ENCODE measurements around the gene PTGR2.
"Not testable (repeated sequence)": the region's sequence is repeated elsewhere in the genome, so short reads cannot be mapped to it uniquely, and the experiment has no call there.

The PTGR2 gene

DNA sequence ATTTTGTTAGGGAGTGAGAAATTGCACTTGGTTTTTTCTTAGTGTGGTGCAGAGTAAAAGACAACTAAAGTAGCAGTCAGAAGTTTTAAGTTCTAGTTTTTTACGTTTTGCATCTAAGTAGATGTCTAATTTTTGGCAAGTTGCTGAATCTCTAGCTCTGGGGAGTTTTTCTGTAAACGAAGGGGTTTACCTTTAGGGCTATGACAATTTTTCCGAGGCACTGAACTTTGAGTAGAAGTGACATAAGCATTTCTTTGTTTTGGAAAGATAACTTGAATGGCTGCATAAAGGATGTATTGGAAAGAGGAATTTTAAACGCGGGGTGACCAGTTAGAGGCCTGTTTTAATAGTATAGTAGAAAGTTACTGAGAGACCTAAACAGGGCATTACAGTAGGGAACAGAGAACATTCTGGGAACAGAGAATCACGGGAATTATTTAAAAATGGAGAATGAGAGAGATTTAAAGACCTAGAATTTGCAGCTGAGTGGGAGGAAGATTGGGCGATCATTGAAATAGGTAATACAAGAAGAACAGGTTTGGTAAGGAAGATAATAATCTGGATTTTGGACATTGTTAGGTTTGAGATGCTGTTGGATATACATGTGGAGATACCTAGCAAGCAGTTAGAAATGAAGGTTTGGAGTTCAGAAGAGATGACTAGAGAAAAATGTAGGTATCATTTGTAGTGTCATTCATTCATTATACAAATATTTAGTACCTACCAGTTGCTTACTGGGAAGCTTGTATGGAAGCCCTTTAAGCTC is 36.2 kb downstream of the PTGR2 start:
- DNase-seq, result no peak

GRCh38 chr14:73888460-73888725 is 36.8 kb downstream of the PTGR2 start:
- DNase-seq, result no peak

DNA sequence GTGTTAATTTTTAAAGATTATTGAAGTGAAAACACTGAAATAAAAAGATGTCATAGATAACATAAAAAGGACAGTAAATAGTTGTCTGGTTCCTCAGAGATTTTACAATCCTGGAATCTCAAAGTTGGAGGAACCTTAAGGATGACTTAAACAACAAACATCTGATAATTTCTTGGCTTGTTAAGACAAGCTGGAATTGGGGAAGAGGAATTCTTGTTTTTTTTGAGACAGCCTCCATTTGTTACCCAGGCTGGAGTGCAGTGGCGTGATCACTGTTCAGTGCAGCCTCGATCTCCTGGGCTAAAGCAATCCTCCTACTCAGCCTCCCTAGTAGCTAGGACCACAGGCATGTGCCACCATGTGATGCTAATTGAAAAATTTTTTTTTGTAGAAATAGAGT is 37.3 kb downstream of the PTGR2 start:
- no peak for DNase-seq

DNA sequence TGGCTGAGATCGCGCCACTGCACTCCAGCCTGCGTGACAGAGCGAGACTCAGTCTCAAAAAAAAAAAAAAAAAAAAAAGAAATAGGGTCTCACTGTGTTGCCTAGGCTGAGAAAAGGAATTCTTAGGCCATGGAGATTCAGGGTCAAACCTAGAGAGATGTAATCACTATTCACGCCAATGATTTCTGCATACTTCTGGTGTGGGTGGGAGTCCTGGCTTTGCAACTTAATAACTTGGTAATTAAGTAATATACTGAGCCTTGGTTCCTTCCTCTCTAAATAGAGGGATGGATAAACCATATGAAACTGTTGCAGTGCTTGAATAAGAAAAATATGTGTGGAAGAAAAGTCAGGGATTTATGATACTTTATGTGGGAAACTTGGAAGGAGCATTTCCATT is 37.7 kb downstream of the PTGR2 start:
- DNase-seq, result no peak

DNA sequence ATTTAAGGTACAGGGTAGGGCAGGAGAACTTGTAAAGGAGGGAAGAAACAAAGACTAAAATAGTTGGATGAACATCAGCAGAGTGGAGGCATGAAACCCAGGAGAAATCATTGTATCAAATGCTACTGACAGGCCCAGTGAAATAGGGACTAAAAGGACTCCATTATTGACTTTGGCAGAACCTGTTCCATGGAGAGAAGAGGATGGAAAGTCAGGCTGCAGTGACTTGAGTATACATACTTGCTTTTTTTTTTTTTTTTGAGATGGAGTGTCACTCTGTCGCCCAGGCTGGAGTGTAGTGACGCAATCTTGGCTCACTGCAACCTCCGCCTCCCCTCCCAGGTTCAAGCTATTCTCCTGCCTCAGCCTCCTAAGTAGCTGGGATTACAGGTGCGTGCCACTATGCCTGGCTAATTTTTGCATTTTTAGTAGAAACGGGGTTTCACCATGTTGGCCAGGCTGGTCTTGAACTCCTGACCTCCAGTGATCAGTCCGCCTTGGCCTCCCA is 42.6 kb downstream of the PTGR2 start:
- DNase-seq, result not testable (repeated sequence)

DNA sequence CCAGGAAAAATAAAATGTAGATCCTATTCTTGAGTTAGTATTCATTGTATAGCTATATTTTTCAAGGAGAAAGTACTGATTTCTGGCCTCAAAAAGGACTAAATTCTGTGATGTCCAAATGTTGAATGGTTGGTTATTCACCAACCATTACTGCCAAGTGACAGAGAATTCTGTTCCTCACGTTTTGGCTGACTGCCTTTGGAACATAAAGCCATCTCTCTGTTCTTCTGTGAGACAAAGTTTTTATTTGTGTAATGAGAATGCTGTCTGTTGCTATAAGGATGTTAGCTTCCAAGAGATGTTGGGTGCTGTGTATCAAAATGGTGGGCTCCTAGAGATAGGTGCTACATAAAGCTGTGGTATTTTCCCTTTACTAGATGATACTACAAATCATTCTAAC is 44.3 kb downstream of the PTGR2 start:
- DNase-seq, result no peak

DNA sequence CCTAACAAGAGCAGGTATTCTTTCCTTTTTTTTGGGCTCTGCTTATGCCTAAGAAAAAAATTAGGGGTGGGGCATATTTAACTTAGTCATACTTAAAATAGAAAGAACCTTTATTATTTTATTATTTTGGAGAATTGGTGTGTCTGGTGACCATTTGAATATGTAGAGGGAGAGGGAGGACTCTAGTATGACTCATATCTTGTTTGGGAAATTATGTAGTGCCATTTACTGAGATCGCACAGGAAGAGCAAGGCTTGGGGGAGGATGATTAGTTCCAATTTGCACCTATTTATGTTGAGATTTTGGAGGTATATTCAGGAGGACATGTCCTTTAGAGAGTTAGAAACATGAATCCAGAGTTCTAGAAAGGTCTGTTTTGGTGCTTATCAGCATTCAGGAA is 44.9 kb downstream of the PTGR2 start:
- DNase-seq, result no peak

GRCh38 chr14:73903028-73903427 is 51.4 kb downstream of the PTGR2 start:
- DNase-seq, result no peak

GRCh38 chr14:73909681-73910080 is 58.0 kb downstream of the PTGR2 start:
- no peak for DNase-seq

GRCh38 chr14:73913256-73913655 is 61.6 kb downstream of the PTGR2 start:
- DNase-seq, result no peak

DNA sequence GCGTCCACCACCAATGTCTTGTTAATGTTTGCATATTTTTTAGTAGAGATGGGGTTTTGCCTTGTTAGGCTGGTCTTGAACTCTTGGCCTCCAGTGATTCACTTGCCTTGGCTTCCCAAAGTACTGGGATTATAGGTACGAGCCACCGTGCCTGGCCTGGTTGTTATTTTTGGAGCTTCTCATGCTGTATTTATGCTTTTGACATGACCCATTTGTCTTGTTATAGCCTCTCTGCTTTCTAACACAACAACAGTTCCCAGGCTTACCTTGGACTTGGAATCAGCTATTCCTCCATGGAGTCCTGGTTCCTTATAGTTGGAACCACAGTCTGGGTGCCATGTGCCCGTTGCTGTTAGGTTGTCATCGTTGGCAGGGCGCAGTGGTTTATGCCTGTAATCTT is 64.7 kb downstream of the PTGR2 start:
- DNase-seq, result no peak

GRCh38 chr14:73919457-73919856 is 67.8 kb downstream of the PTGR2 start:
- not testable (repeated sequence) for DNase-seq

GRCh38 chr14:73924337-73924736 is 72.7 kb downstream of the PTGR2 start:
- no peak for DNase-seq
